Type B pancreatic cell (in vitro differentiated cells): Measurements from ENCODE around the gene SYP. TPM values are rescaled to one million over a fixed set of nuclear protein-coding genes. Genes with fewer than 3 reads are reported as not detected.
A peak's percentile ranks its signal among the peaks of the same experiment; 100 is the strongest.

Experiments used
- DNase-seq: peaks from one replicate; pipeline ENCODE4 v3.0.0; 2021; ENCODE audit warnings: mixed read lengths; ENCODE audit not compliant: unreplicated experiment; ENCODE audit errors: extremely low spot score
- H3K27ac Mint-ChIP-seq: 2 replicates; pipeline ENCODE4 v1.8.0; 2021; ENCODE audit warnings: mild to moderate bottlenecking, mixed read lengths
- H3K27me3 Mint-ChIP-seq: 2 replicates; pipeline ENCODE4 v1.8.0; 2021; ENCODE audit warnings: mixed read lengths
- H3K36me3 Mint-ChIP-seq: 2 replicates; pipeline ENCODE4 v1.8.0; 2021; ENCODE audit warnings: mixed read lengths
- H3K4me1 Mint-ChIP-seq: one replicate; pipeline ENCODE4 v1.8.0; 2021; ENCODE audit warnings: mixed read lengths; ENCODE audit not compliant: unreplicated experiment
- H3K4me3 Mint-ChIP-seq: 2 replicates; pipeline ENCODE4 v1.8.0; 2021; ENCODE audit warnings: mild to moderate bottlenecking, mixed read lengths
- H3K9me3 Mint-ChIP-seq: 2 replicates; pipeline ENCODE4 v1.8.0; 2021; ENCODE audit warnings: mixed read lengths
- long read RNA-seq: library from polyadenylated mRNA; unstranded; transcript quantifications from one replicate; pipeline ENCODE4 v2.0.0, GENCODE V29; 2020
- total RNA-seq: library from RNA; stranded (reverse); gene quantifications from 2 replicates; pipeline ENCODE4 v1.2.1, GENCODE V29; 2021; ENCODE audit warnings: low replicate concordance
- TF ChIP-seq, protein P1 (sequence below): fragments of 200-600 bp; sonication (generic); conservative IDR thresholded peaks from 2 replicates; pipeline ENCODE4 v1.5.0; 2021; ENCODE audit warnings: antibody characterized with exemption, mild to moderate bottlenecking

The SYP gene
- 13.6 and 14.8 TPM in 2 replicates for total RNA-seq
- long read RNA-seq, partial matches to known transcripts: 0 of 1 reads
- long read RNA-seq, other reads (novel, unspliced or antisense): 0 of 1 reads

DNA sequence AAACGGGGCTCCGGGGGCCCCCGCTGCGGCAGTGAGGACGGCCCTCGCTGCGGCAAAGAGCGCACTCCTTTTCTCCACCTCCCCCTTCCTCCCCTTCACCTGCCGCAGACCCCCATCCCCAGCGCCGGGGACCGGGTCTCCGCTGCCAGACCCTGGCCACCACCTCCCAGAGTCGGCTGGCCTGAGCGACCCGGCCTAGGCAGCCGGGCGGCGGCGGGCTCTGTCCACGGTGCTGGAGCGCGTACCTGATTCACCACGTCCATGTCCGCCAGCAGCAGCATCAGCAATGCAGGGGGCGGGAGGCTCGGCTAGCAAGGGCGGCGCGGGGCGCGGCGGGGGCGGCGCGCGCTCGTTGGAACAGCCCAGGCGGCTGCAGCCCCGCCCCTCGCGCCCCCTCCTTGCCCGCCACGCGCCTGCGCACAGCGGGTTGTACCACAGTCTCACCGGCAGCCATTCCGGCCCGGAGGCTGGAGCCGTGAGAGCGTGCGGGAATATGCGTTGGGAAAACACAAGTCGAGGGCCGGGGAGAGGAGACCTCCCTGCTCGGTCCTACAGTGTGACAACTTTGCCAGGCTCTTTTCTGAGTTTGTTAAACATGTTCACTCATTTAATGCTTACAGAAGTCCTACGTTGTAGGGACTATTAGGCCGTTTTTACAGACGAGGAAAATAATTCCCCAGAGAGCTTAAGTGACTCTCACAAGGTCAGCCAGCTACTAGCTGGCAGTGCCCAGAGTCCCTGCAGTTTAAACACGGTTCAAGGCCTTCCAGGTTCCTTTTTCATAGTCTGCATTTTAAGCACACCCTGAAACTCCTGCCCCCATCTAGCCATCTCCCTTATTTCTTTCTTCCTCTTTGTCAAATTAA, at the start of gene SYP:
TSS of gene SYP (minus strand) at position 288 of the 866 bp plus-strand sequence. CDS start at position 281, 7 bp downstream.
- no peaks in the 10 kb centered on the region for H3K4me1 Mint-ChIP-seq
- H3K36me3 Mint-ChIP-seq: no peaks in the 10 kb centered on the region
- H3K27me3 Mint-ChIP-seq: peaks cover 13% of the 10 kb centered on the region
- H3K27ac Mint-ChIP-seq: no peak within 1 kb of the TSS
- TF ChIP-seq, protein P1, sequence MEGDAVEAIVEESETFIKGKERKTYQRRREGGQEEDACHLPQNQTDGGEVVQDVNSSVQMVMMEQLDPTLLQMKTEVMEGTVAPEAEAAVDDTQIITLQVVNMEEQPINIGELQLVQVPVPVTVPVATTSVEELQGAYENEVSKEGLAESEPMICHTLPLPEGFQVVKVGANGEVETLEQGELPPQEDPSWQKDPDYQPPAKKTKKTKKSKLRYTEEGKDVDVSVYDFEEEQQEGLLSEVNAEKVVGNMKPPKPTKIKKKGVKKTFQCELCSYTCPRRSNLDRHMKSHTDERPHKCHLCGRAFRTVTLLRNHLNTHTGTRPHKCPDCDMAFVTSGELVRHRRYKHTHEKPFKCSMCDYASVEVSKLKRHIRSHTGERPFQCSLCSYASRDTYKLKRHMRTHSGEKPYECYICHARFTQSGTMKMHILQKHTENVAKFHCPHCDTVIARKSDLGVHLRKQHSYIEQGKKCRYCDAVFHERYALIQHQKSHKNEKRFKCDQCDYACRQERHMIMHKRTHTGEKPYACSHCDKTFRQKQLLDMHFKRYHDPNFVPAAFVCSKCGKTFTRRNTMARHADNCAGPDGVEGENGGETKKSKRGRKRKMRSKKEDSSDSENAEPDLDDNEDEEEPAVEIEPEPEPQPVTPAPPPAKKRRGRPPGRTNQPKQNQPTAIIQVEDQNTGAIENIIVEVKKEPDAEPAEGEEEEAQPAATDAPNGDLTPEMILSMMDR: no peak
- DNase-seq: peak; percentile 91
- H3K4me3 Mint-ChIP-seq: peak within 1 kb of the TSS; percentile 67
- H3K9me3 Mint-ChIP-seq: no peaks in the 10 kb centered on the region

DNA sequence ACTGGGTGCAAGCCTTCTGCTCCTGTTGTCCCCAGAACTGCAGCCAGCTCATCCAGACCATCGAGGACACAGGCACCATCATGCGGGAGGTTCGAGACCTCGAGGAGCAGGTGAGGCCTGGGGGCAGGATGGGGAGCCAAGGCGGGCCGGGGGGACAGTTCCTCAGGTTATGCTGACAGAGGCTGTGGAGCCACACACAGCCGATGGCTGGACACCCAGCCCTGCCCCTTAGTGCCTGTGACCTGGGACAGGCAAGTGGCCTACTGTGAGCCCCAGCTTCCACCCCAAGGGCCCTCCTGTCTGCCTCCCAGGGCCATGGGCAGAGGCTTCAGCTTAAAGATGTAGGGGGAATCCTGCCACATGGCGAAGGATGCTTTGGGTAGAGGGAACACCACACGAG, 49.6 kb upstream of the SYP start:
- H3K36me3 Mint-ChIP-seq: peaks cover 4% of the 10 kb centered on the region
- H3K27me3 Mint-ChIP-seq: no peaks in the 10 kb centered on the region
- TF ChIP-seq, protein P1: no peak
- no peak overlapping the region for H3K4me3 Mint-ChIP-seq
- no peak overlapping the region for H3K27ac Mint-ChIP-seq
- no peaks in the 10 kb centered on the region for H3K4me1 Mint-ChIP-seq
- no peaks in the 10 kb centered on the region for H3K9me3 Mint-ChIP-seq
- no peak for DNase-seq

DNA sequence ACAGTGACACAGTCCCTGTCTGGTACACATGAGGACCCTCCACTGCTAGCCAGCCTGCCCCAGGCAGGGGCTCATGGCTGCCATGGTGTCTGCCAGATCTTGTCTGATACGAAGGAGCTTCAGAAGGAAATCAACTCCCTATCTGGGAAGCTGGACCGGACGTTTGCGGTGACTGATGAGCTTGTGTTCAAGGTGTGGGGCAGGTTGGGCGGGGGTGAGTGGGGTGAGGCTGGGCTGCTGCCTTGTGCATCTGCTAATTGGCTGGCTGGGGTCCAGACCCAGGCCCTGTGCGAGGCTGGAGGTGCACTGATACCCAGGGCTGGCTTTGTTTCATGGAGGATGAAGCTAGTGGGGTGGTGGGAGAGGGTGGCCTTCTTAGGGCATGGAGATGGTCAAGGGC, 49.1 kb upstream of the SYP start:
- Mint-ChIP-seq H3K4me1 (no peaks in the 10 kb centered on the region), H3K4me3 (no peak overlapping the region), H3K27me3 (no peaks in the 10 kb centered on the region), H3K9me3 (no peaks in the 10 kb centered on the region), H3K36me3 (peaks cover 4% of the 10 kb centered on the region), H3K27ac (no peak overlapping the region)
- no peak for DNase-seq
- TF ChIP-seq, protein P1: no peak

DNA sequence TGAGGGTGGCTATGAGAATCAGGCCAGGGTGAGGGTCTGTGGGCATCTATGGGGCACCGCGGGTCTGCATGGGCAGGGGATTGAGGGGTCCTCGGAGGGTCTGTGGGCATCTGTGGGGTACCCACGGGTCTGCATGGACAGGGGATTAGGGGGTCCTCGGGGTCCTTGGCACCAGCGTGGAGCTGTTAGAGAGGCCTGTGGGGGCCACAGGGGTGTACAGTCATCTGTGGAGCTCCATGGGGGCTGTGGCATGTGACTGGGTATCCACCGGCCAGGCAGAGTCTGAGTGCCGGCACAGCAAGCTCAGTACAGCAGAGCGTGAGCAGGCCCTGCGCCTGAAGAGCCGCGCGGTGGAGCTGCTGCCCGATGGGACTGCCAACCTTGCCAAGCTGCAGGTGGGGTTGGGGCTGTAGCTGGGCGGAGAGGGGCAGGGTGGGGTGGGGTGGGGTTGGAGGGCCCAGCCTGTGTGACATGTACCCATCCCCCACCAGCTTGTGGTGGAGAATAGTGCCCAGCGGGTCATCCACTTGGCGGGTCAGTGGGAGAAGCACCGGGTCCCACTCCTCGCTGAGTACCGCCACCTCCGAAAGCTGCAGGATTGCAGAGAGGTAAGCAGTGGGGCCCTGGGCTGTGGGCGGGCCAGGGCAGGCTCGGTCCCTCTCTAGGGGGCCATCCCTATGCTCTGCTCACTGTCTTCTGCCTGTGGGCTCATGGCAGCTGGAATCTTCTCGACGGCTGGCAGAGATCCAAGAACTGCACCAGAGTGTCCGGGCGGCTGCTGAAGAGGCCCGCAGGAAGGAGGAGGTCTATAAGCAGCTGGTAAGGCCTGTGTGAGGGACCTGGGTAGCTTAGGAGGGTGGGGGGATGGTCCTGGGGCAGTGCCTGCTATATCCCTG, 48.2 kb upstream of the SYP start:
- Mint-ChIP-seq H3K4me1 (no peaks in the 10 kb centered on the region), H3K27me3 (no peaks in the 10 kb centered on the region), H3K9me3 (no peaks in the 10 kb centered on the region), H3K4me3 (no peak overlapping the region), H3K36me3 (peaks cover 4% of the 10 kb centered on the region), H3K27ac (no peak overlapping the region)
- DNase-seq: no peak
- TF ChIP-seq, protein P1: no peak

DNA sequence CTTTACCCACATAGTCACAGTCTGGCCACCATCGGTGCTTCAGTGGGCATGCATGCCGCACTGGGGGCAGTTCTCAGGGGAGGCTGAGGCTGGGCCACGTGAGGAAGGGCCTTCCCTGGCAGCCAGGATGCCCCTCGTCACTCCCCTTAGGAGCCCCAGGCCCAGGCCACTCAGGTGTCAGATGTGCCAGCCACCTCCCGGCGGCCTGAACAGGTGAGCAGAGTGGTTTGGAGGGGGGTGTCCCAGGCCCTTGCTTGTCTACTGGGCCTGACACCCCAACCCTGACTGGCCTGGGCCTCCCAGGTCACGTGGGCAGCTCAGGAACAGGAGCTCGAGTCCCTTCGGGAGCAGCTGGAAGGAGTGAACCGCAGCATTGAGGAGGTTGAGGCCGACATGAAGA, 47.4 kb upstream of the SYP start:
- H3K9me3 Mint-ChIP-seq: no peaks in the 10 kb centered on the region
- no peaks in the 10 kb centered on the region for H3K4me1 Mint-ChIP-seq
- no peak for DNase-seq
- no peak overlapping the region for H3K27ac Mint-ChIP-seq
- H3K27me3 Mint-ChIP-seq: no peaks in the 10 kb centered on the region
- no peak overlapping the region for H3K4me3 Mint-ChIP-seq
- TF ChIP-seq, protein P1: no peak
- H3K36me3 Mint-ChIP-seq: peaks cover 4% of the 10 kb centered on the region
